CD4-positive, alpha-beta T cell treated with Interleukin-4 for 1 hour (primary cell): ENCODE data around the gene SLC25A52.
"Not testable (repeated sequence)": the region's sequence is repeated elsewhere in the genome, so short reads cannot be mapped to it uniquely, and the experiment has no call there.

Source experiments
- DNase-seq, 2 donors: peaks; one replicate each; pipeline ENCODE4 v3.0.0-alpha.2; 2020 to 2022

Gene SLC25A52

GRCh38 chr18:31739651-31740050, 21.0 kb downstream of the SLC25A52 start:
- no peak for DNase-seq

- DNase-seq, result no peak
These were observed 21.9 kb downstream of the SLC25A52 start for GRCh38 chr18:31738460-31739407.

GRCh38 chr18:31736630-31737029, 24.1 kb downstream of the SLC25A52 start:
- no peak for DNase-seq

- DNase-seq, result no peak
These were observed 29.1 kb downstream of the SLC25A52 start for GRCh38 chr18:31731628-31732027.

GRCh38 chr18:31729196-31729595, 31.5 kb downstream of the SLC25A52 start:
- DNase-seq, result not testable (repeated sequence)

GRCh38 chr18:31723990-31724711, 36.5 kb downstream of the SLC25A52 start:
- DNase-seq, result no peak

- no peak for DNase-seq
These were observed 37.1 kb downstream of the SLC25A52 start for GRCh38 chr18:31723639-31723989.

GRCh38 chr18:31722369-31722957, 38.2 kb downstream of the SLC25A52 start:
- DNase-seq, result peak; percentile 64 to 72

GRCh38 chr18:31721601-31722000, 39.1 kb downstream of the SLC25A52 start:
- no peak for DNase-seq

GRCh38 chr18:31720867-31721266, 39.8 kb downstream of the SLC25A52 start:
- no peak for DNase-seq

GRCh38 chr18:31719363-31720006, 41.2 kb downstream of the SLC25A52 start:
- no peak for DNase-seq

GRCh38 chr18:31718386-31718785, 42.3 kb downstream of the SLC25A52 start:
- no peak for DNase-seq

- no peak for DNase-seq
These were observed 44.3 kb downstream of the SLC25A52 start for GRCh38 chr18:31716362-31716761.

GRCh38 chr18:31711365-31712172, 49.1 kb downstream of the SLC25A52 start:
- no peak for DNase-seq

- no peak for DNase-seq
These were observed 49.9 kb downstream of the SLC25A52 start for GRCh38 chr18:31710826-31711225.
